ENCODE results near the gene SPATA46.
"Not testable (repeated sequence)": the region's sequence is repeated elsewhere in the genome, so short reads cannot be mapped to it uniquely, and the experiment has no call there.

Gene SPATA46

GRCh38 chr1:162373072-162373427, 3.6 kb downstream of the SPATA46 start:
- DNase-seq = no peak

GRCh38 chr1:162372159-162373071, 4.2 kb downstream of the SPATA46 start:
- DNase-seq = no peak

- no peak for DNase-seq
Observed at GRCh38 chr1:162371611-162372010, 5.0 kb downstream of the SPATA46 start.

- no peak for DNase-seq
Observed at GRCh38 chr1:162370721-162371120, 5.9 kb downstream of the SPATA46 start.

- DNase-seq = no peak
Observed at GRCh38 chr1:162370161-162370560, 6.5 kb downstream of the SPATA46 start.

- DNase-seq = no peak
Observed at GRCh38 chr1:162369571-162369970, 7.1 kb downstream of the SPATA46 start.

GRCh38 chr1:162368451-162368850, 8.2 kb downstream of the SPATA46 start:
- no peak for DNase-seq

- no peak for DNase-seq
Observed at GRCh38 chr1:162367772-162368171, 8.9 kb downstream of the SPATA46 start.

- DNase-seq = no peak
Observed at GRCh38 chr1:162367073-162367472, 9.6 kb downstream of the SPATA46 start.

GRCh38 chr1:162366671-162367070, 10.0 kb downstream of the SPATA46 start:
- DNase-seq = no peak

GRCh38 chr1:162366149-162366548, 10.5 kb downstream of the SPATA46 start:
- DNase-seq = no peak

GRCh38 chr1:162365284-162366020, 11.2 kb downstream of the SPATA46 start:
- no peak for DNase-seq

GRCh38 chr1:162364498-162364897, 12.2 kb downstream of the SPATA46 start:
- no peak for DNase-seq

GRCh38 chr1:162363823-162364222, 12.8 kb downstream of the SPATA46 start:
- no peak for DNase-seq

GRCh38 chr1:162361349-162361748, 15.3 kb downstream of the SPATA46 start:
- DNase-seq = no peak

- no peak for DNase-seq
Observed at GRCh38 chr1:162360874-162361260, 15.8 kb downstream of the SPATA46 start.

GRCh38 chr1:162360237-162360873, 16.3 kb downstream of the SPATA46 start:
- DNase-seq = no peak

- no peak for DNase-seq
Observed at GRCh38 chr1:162359523-162360236, 17.0 kb downstream of the SPATA46 start.

- no peak for DNase-seq
Observed at GRCh38 chr1:162358928-162359327, 17.7 kb downstream of the SPATA46 start.

- DNase-seq = peak in 1 of 2 experiments; percentile 51
Observed at GRCh38 chr1:162357681-162358266, 18.9 kb downstream of the SPATA46 start.

- no peak for DNase-seq
Observed at GRCh38 chr1:162353702-162354101, 23.0 kb downstream of the SPATA46 start.

GRCh38 chr1:162353078-162353477, 23.6 kb downstream of the SPATA46 start:
- DNase-seq = no peak

- not testable (repeated sequence) for DNase-seq
Observed at GRCh38 chr1:162351874-162352273, 24.8 kb downstream of the SPATA46 start.

Data from NCI-H1930 (cell line).